HG03103 (cell line): ENCODE results near the gene SPACDR.
"Not testable (repeated sequence)": the region's sequence is repeated elsewhere in the genome, so short reads cannot be mapped to it uniquely, and the experiment has no call there.

Experiments used
- ATAC-seq: cut with Tn5 transposase; IDR thresholded peaks from one replicate; pipeline ENCODE4 v1.9.1; 2021; ENCODE audit warnings: low read depth; ENCODE audit not compliant: unreplicated experiment

SPACDR gene

DNA sequence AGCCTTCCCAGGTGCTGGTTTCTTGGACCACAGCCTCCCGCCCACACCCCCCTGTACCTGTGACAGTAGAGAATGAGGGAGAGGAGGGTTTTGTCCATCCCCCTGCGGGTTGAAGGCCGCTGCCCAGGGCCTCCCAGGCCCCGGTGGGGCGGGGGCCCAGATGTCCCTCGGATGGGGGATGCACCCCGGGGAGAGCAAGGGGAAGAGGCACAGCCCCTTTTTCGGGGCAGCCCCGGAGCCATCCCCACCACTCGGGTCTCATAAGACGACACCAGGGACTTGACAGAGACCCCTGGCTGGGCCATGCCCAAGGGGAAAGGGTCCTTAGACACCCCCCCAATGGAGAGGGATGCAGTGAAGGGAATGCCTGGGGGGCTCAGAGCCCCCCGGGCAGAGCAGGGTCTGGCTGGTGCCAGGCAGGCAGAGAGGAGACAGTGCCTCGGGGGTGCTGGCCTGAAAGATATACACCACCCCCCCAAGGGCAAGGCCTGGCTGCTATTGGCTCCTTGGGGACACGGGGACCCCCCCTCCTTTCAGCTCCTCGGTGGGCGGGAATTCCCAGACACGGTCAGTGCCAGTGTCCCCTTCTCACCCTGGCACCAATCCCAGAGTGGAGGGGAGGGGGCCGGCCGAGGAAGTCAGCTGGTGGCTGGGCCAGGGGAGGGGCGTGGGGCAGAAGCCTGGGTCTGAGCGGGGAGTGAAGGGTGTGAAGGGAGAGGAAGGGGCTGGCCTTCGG lies 3.7 kb upstream of the SPACDR start:
- no peak for ATAC-seq

DNA sequence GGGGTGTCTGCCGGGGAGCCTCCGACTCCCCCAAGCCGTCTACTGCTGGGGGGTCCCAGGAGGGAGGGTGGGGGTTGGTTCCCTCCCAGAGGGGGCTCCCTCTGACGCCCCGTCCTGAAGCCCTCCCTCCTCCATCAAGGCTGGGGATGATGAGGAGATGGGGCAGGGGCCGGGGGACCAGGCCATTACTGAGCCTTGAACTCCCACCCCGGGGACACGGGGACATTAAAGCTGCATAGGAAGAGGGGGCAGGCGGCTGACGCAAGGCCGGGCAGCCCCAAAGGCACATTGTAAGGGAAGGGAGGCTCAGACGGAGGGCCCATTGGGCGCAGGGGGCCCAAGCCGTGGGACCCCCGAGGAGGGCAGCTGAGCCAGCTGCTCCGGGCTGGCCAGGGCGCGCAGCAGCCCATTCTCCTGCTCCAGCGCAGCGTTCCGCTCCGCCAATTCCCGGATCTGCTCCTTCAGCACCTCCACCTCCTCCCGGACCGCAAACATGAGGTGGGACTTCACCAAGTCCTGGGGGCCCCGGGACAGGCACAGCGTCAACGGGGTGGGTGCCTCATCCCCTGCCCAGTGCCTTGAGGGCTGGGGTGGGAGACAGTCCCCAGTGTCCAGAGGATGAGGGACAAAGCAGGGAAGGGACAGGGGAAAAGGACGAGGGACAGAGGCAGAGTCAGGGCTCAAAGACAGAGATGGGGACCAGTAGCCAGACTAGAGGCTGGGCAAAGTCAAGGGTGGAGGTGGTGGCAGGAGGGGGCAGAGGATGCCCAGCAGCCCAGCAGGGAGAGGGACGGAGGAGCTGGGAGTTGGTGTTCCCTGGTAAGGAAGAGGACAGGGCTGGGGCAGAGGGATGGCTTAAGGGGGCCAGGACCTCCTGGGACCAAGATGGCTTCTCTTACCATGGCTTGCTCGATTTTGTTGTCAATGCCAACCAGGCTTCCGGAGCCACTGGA lies 2.9 kb upstream of the SPACDR start:
- ATAC-seq: no peak

DNA sequence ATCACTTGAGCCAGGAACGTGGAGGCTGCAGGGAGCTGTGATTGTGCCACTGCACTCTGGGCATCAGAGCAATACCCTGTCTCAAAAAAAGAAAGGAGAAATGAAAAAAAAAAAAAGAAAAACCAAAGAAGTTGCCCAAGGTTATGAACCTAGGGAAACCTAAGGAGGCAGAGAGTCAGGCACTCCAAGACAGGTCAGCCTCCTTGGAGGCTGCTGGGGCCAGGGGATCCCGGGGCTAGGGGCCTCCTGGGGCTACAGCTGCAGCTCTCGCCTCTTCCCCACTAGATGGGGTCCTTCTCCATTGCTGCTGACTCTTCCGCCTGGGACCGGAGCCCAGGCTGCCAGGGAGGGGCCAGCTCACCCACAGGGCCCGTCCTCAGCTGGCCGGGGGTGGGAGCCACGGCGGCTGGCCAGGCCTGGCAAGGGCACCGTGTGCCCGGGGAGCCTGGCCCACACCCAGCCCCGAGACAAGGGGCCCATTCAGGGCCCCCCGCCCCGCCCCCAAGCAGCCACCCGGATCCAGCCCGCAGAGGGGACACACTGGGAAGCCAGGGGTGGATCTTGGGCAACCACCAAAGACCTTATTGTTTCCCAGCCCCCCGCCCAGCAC lies 1.7 kb upstream of the SPACDR start:
- no peak for ATAC-seq

DNA sequence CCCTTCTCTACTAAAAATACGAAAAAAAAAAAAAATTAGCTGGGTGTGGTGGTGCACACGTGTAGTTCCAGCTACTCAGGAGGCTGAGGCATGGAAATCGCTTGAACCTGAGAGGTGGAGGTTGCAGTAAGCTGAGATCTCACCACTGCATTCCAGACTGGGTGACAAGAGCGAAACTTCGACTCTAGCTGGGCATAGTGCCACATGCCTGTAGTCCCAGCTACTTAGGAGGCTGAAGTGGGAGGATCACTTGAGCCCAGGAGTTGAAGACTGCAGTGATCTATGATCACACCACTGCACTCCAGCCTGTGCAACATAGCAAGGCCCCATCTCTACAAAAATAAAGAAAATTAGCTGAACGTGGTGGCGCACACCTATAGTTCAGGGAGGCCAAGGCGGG lies 1.2 kb upstream of the SPACDR start:
- ATAC-seq: no peak

DNA sequence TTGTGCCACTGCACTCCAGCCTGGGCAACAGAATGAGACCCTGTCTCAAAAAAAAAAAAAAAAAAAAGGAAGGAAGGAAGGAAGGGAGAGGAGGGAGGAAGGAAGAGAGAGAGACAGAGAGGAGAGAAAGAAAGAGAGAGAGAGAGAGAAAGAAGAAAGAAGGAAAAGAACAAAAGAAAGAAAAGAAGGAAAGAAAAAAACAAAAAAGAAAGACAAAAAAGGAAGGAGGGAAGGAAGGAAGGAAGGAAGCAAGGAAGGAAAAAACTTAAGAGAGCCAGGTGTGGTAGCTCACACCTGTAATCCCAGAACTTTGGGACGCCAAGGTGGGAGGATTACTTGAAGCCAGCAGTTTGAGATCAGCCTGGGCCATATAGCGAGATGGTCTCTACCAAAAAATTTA lies 731 bp upstream of the SPACDR start:
- ATAC-seq: no peak

DNA sequence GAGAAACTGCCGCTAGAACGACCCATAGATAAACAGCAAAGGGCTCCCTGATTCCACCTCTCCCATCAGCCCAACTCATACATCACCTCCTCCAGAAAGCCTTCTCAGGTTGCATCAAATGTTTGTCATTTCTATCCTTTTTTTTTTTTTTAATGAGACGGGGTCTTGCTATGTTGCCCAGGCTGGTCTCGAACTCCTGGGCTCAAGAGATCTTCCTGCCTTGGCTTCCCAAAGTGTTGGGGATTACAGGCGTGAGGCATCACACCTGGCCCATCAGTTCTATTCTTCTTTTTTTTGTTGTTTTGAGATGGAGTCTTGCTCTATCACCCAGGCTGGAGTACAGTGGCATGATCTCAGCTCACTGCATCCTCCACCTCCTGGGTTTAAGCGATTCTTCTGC lies 7.0 kb downstream of the SPACDR start:
- ATAC-seq: no peak

DNA sequence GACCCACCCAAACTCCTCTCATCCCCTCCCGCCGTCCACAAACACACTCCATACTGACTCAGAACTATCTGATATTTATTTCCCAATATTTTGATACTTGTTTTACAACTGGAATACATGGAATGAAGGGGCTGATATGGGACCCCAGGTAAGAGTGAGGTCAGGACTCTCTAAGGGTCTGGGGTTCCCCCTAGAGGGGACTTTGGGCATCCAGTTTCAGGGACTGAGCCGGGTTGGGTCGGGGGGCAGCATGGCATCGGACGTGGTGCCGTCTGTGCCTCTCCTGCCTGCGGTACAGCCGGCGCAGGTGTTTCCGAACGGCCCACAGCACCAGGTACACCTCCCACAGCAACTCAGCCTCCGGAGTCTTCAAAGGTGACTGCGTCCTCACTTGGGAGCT lies 7.5 kb downstream of the SPACDR start:
- no peak for ATAC-seq

DNA sequence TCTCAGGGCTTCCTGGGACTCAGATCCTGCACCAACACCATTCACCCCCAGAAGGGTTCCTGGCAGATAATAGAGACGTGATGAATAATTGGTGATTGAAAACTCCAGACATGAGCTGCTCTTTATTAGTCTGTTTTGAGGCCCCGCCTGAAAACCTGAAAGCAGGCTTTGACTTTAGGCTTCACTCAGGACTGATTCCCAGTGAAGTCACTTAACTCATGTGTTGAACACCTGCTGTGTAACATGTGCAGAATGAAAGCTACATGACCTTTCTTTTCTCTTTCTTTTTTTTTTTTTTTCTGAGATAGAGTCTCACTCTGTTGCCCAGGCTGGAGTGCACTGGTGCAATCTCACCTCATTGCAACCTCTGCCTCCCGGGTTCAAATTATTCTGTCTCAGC lies 8.9 kb downstream of the SPACDR start:
- ATAC-seq: no peak

DNA sequence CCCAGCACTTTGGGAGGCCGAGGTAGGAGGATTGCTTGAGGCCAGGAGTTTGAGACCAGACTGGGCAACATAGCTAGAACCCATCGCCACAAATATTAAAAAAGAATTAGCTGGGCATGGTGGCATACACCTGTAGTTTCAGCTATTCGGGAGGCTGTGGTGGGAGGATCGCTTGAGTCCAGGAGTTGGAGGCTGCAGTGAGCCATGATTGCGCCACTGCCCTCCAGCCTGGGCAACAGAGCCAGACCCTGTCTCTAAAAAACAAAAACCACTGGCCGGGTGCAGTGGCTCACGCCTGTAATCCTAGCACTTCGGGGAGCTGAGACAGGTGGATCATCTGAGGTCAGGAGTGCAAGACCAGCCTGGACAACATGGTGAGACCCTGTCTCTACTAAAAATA lies 10.2 kb downstream of the SPACDR start:
- ATAC-seq: not testable (repeated sequence)

DNA sequence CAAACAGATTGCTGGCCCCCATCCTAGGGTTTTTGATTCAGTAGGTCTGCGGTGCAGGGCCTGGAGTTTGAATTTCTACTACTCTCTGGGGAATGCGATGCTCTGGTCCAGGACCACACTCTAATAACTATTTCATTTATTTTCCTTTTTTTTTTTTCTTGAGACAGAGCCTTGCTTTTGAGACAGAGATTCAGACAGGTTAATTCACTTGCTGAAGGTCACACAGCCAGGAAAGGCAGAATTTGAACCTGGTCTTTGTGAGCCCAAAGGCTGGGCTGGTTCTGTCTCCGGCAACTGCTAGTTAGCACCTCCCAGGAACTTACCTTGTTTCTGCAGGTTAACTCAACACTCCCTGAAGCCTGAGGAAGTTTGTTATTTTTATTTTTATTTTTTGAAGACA lies 11.5 kb downstream of the SPACDR start:
- ATAC-seq: no peak

DNA sequence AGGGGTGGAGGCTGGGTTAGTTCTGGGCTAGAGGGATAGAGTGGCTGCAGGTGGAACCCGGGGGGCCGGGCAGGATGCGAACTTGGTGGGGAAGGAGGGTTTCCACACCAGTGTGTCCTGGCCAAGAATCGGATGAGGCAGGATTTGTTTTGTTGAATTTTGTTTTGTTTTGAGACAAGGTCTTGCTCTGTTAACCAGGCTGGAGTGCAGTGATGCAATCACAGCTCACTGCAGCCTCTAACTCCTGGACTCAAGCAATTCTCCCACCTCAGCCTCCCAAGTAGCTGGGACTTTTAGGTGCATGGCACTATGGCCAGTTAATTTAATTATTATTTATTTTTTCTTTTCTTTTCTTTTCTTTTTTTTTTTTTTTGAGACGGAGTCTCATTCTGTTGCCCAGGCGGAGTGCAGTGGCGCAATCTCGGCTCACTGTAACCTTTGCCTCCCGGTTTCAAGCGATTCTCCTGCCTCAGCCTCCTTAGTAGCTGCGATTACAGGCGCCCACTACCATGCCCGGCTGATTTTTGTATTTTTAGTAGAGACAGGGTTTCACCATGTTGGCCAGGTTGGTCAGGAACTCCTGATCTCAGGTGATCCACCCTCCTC lies 14.8 kb downstream of the SPACDR start:
- no peak for ATAC-seq

DNA sequence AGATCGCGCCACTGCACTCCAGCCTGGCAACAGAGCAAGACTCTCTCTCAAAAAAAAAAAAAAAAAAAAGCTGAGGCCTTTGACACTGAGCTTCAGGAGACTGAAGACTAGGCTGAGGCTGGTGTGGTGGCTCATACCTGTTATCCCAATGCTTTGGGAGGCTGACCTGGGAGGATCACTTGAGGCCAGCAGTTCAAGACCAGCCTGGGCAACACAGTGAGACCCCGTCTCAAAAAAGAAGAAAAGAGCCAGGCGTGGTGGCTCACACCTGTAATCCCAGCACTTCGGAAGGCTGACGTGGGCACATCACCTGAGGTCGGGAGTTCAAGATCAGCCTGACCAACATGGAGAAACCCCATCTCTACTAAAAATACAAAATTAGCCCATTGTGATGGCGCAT lies 16.7 kb downstream of the SPACDR start:
- not testable (repeated sequence) for ATAC-seq

DNA sequence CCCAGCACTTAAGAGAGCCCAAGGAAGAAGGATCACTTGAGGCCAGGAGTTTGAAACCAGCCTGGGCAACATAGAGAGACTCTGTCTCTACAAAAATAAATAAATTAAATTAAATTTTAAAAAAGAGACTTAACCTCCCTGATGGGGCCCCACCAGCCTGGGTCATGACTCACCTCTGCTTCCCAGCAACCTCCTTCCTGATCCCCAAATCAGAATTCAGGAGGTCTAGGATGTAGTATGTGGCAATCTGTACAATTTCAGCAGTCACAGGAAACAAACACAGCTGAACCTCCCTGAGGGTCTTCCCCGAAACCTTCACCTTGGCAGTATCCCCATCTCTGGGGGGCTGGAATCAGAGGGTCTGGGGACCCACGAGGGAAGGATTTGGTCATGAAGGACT lies 18.0 kb downstream of the SPACDR start:
- no peak for ATAC-seq

DNA sequence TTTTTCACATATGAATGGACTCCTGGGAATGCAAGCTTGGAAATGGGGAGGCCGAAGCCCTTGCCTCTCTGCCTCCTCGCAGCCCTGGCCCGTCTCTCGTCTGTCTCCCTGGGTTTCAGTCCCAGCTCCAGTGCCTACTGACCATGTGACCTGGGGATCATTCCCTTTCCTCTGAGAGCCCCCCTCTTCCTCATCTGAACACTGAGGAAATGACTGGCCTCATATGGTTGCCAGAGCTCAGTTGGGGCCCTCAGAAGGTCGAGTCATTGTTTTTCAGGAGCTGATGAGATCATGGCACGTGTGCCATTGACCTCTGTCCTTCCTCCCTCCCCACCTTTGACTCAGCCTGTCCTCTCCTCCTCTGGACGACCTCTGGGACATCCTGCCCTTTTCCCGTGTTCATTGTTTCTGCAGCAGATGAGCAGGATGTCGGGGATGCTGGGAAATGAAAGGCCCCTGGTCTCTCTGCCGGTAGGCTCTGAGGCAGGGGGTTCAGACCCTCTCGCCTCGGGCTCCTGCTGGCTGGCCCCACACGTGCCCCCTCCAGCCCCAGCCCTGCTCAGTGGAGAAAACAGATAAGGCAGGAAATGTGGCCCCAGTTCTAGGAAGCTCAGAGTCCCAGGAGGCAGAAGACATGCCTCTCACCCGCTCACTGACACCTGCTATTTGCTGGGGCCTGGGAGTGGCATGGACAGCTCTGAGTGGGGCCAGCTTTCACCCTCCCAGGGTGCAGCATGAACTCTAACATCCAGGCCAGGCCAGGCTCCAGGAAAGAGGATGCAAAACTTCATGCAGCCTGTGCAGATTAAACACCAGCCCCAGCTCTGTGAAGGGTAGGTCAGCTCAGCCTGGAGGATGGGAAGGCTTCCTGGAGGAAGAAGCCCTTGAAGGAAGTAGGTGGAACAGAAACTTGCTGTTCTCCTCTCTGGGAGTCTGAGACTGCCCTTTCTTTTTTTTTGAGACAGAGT lies 19.5 kb downstream of the SPACDR start:
- no peak for ATAC-seq

DNA sequence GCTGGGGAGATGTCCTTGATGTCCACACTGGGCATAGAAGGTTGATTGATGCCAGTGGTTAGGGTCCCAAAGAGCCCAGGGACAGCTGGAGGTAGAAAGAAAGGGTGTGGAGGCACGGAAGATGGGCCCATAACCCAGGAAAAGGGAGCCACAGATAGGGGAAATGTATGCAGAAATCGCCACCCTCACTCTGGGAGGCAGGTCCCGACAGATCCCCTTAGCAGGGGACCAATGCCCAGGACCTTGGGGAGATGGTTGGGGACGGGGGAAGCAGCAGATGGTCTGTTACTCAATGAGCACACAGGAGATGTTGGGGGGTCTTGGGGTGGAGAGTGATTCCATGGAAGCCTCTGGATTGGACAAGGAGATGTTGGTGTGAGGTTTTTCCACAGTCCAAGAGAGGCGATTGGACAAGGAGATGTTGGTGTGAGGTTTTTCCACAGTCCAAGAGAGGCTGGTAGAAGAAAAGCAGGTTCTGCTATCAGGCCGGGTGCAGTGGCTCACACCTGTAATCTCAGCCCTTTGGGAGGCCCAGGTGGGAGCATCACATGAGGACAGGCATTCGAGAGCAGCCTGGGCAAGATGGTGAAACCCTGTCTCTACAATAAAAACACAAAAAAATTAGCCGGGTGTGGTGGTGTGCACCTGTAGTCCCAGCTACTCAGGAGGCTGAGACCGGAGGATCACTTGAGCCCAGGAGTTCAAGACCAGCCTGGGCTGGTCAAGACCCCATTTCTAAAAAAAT lies 20.8 kb downstream of the SPACDR start:
- no peak for ATAC-seq

DNA sequence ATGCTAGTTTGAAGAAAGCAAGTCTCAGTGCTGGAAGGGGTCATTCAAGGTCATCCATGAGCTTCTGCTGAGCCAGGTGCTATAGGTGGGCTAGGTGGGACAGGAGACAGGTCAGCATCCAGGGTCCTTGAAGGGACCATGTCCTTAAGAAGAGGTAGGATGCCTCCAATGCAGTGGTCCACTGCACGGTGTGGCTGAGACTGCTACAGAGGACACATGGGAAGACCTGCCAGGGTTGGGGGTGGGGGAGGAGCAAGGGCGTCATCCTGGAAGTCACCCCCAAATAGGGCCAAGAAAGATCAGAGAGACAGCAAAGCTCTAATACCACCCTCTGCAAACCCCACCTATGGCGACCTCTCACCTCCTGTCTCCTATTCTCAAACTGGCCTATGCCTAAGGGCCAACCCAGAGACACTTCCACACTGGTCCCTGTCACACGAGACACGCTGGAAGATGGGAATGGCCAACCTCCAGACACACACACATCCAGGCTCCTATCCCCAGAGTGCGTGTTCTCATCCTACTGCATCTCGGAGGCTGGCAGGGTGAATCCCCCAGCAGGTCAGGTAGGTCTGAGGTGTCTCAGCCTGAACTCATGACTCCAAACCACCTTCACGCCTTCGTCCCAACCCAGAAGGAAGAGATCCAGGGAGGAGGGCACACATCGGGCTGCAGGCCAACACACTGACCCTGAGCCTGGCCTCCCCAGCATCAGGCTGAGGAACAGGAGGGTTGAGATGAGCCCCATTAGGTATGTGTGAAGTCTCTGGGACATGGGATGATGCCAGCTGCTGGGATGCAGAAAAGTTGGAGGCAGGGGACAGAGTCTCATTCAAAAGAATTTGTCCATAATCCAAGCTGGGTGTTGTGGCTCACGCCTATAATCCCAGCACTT lies 22.2 kb downstream of the SPACDR start:
- no peak for ATAC-seq

DNA sequence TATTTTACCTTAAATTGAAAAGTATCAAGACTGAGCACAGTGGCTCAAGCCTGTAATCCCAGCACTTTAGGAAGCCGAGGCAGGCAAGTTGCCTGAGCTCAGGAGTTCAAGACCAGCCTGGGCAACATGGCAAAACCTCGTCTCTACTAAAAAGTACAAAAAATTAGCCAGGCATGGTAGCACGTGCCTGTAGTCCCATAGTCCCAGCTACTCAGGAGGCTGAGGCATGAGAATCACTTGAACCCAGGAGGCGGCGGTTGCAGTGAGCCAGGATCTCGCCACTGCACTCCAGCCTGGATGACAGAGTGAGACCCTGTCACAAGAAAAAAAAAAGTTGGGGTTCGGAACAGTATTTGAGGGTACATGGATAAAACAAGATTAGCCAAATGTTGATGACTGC lies 24.8 kb downstream of the SPACDR start:
- not testable (repeated sequence) for ATAC-seq

DNA sequence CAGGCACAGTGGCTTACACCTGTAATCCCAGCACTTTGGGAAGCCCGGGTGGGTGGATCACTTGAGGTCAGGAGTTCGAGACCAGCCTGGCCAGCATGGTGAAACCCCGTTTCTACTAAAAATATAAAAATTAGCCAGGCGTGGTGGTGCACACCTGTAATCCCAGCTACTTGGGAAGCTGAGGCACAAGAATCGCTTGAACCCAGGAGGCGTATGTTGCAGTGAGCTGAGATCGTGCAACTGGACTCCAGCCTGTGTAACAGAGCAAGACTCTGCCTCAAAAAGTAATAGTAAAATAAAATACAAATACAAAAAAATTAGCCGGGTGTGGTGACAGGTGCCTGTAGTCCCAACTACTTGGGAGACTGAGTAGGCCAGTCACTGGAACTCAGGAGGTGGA lies 25.3 kb downstream of the SPACDR start:
- ATAC-seq: not testable (repeated sequence)
